Left forelimb (tissue), 1 donor: ENCODE data around the gene HMX2.
"Not testable (repeated sequence)": the region's sequence is repeated elsewhere in the genome, so short reads cannot be mapped to it uniquely, and the experiment has no call there.

ENCODE experiments used
- DNase-seq: peaks from one replicate; pipeline ENCODE4 v3.0.0-alpha.2; 2018; ENCODE audit warnings: low spot score

HMX2 gene

DNA sequence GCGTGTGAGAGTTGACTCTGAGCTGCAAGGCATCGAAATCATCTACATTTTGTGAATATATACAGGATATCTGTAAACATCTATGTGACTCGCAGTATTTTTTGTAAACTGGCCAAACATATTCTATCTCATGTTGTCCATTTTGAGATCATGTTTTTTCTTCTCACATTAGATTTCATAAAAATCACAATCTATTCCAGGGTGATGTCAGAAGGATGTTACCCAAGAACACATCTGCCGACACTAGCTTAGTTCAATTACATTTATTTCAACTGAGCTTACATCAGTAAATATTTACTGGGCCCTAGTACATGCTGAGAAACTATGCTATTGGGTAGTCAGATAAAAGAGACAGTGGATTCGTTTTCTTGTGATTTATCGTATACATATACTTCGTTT is 3.8 kb downstream of the HMX2 start:
- DNase-seq, result no peak

DNA sequence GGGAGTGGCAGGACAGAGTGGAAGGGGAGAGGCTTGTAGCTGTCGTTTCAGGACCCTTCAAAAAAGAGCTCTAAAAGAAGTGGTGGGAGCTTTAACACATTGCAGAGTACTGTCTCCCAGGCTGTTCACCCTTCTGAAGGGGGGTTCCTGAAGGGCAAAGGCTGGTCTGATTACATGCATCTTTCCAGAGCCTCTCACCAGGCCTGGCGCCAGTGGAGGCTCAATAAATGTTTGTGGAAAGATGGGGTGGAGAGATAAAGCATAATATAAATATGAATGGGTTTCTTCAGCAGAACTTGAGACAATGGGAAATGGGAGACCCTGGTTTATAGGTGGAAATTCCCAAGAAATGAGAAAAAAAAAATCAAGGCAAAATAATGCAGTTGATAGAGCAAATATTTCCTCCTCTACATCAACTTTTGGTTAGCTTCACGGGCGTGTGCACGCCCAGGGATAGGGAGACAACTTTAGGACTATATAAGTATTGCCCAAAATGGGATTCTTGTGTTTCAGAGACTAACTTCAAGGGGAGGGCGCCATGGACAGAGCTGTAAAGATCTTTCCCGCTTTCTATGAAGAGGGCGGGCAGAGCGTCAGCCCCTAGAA is 5.7 kb downstream of the HMX2 start:
- no peak for DNase-seq

DNA sequence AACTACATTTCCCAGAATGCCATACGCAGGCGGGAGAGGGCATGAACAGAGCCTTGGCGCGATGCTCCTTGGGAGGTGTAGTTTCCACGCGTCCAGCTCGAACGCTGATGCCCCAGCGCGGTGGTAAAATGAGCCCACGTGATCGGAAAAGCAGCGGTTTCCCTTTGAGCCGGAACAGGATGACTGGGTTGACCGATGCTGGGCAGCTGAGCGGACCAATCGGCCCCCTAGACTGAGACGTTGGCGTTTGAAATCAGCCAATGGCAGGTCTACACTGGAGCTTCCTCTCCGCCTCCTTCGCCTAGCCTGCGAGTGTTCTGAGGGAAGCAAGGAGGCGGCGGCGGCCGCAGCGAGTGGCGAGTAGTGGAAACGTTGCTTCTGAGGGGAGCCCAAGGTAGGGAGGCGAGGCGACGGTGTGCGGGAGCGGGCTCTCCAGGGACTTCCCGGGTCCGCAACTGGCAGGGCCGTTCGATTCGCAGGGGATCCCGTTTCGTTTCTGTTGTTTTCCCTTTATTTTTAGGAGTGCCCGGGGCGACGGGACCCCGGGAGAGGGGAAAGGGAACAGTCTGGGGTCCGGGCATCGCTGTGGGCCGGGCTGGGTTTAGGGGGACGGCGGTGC is 6.3 kb downstream of the HMX2 start, which contains the start of gene BUB3:
Gene BUB3, plus strand, starts transcription at position 311 of the 619 bp plus-strand sequence. CDS start 516 bp downstream, outside the sequence.
- DNase-seq, result peak; percentile 96

DNA sequence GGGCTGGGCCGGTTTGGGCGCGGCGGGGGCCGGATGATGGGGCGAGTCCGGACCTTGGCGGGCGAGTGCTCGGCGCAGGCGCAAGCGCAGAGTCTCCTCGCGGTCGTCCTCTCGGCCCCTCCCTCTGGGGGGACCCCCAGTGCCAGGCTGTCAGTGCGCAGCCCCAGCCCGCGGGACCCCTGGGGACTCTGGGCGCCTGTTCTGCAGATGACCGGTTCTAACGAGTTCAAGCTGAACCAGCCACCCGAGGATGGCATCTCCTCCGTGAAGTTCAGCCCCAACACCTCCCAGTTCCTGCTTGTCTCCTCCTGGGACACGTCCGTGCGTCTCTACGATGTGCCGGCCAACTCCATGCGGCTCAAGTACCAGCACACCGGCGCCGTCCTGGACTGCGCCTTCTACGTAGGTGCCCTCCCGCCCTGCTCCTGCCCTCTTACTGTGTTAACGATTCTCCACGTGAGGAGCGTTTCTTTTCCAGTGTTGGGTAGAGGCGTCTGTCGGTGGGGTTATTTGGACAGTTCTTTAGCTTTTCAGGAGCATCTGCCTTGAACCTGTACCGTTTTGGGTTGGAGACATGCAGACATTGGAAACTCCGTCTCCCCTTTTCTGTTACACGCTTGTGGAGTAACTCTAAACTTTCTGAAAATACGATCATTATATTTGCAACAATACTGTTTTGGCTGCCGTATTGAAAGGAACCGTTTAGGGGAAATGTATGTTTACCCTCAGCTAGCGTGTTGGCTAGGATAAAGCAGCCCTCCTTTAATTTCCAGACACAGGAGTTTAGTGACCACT is 7.0 kb downstream of the HMX2 start:
- peak; percentile 79 for DNase-seq

DNA sequence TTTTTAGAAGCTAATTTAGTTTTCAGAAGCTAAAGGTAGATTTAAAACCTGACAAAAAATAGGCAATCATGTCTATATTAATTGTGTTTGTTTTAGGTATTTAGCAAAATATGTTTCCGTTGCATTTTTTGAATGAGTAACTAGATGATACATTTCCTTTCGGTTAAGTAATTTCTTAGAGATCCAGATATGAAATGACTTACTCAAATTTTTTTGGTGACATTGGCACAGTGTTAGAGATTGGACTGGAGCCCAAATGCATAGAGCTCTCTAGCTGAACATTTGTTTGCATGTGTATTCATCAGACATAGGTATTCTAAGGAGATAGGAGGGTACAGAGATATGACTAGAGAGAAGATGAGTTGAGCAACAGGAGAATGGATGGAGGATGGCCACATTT is 8.1 kb downstream of the HMX2 start:
- DNase-seq, result no peak

DNA sequence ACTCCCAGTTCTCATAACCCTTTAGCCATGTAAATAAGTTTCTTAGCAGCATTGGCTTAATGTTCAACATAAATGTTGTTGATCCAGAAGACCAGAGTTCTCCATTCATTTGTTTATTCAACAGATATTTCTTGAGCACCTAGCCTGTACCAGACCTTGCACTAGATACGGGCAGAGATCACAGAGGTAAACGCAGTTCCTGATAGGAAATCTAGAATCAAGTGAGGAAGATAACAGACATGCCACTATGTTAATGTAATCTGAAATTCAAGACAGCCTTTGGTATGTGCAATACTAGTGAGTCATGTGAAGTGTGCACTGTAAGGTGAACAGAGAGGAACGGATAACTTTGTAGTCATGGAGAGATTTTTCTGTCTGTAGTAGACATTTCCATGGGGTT is 9.3 kb downstream of the HMX2 start:
- DNase-seq, result no peak

DNA sequence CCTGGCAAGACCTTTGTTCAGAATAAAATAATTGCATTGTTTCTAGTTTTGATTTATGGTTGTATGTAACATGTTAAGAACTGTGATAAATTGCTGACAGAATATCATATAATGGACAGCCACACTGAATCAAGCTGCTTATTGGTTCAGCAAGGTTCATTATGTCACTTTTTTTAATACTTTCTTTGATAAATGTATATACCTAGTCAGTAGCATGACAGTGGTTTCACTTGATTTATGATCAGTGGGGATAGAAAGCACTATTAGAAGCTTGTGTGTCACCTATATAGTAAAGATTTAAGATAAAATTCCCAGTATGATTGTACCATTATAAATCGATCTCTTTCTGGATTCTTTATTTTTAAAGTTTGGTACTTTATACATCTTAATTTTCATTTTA is 10.7 kb downstream of the HMX2 start:
- DNase-seq, result no peak

DNA sequence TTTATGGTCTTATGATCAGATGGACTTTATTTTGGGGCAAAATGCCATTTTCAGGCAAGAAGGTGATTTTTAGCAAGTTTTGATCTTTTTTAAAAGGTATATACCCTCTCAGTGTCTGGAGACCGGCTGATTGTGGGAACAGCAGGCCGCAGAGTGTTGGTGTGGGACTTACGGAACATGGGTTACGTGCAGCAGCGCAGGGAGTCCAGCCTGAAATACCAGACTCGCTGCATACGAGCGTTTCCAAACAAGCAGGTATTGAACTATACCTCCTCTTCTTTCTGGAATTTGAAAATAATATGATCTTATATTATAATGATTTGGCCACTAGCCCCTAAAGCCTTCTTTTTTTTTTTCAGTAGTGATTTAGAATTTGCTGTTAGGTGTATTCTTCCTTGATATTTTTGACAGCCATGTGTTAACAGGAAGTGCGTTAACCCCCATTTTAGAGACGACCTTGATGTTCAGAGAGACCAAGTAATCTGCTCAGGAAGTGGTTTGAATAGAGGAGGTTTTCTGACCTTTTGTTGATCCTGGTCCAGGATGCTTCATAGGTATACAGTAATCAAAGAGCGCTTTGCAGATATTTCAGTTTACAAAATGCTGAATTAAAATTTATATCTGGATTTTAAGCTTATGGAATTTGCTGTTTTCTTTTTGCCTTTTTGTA is 12.5 kb downstream of the HMX2 start:
- no peak for DNase-seq

DNA sequence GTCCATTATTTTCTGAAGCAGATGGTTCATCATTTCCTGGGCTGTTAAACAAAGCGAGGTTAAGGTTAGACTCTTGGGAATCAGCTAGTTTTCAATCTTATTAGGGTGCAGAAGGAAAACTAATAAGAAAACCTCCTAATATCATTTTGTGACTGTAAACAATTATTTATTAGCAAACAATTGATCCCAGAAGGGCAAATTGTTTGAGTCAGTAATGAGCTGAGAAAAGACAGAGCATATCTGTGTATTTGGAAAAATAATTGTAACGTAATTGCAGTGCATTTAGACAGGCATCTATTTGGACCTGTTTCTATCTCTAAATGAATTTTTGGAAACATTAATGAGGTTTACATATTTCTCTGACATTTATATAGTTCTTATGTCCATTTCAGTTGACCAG is 16.4 kb downstream of the HMX2 start:
- no peak for DNase-seq

DNA sequence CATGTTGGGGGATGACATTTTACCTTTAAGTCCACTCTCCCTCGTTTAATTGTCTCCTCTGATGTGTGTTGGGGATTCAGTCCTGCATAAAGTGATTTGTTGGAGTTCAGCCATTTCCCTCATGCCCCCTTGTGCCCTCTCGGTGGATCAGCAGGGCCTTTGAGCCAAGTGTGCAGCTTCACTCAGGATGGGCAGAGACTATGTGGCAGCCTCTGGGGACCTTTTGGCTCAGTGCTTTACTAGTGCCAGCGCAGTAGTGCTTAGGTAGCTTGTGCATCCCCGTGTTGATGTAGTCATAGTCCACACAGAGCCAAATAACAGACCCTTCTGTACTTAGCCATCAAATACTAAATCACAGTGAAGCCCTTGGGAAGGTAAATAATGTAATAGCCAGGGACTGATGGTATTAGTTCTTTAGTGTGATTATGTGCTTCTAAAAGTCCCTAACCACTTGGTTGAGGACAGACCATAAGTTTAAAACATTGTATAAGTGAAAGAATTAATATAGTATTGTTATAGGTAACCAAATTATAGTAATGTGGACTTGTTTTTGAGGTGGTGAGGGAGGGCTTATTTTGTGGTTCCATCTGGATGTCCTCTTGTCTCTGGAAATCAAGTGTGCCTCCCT is 17.6 kb downstream of the HMX2 start:
- no peak for DNase-seq

DNA sequence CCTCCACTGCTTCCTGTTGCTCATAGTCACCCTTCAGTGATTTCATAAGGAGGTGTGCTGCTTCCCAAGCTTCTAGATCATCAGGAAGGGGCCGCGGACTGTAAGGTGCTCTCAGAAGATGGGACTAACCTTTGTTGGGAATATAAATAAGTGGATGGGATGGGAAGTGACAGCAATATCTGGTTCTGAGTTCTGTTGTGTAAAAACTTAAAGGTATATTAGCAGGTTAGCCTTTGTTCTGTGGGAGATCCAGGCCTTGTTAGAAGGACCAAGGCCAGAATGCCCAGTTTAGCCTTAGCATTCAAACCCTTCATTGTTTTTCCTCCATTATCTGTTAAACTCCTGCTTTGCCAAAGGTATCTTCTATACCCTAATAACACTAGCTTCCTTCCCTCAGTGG is 18.7 kb downstream of the HMX2 start:
- DNase-seq, result no peak

DNA sequence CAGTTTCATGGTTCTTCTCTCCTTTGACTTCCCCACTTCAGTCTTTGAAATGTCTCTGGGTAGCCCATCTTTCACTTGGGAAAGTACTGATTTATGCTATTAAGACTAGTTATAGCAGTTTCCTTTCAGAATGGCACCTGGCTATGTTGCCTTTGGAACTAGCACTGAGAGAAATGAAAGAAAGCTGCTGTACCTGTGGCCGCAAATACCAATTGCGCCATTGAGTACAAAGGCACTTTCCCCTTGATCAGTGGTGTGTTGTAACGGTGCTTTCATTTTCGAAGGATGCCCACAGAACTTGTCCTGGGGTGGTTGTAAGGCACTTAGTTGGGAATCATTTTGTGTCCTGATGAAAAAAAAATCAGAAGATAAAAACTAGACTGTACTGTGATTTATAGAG is 23.0 kb downstream of the HMX2 start:
- DNase-seq, result no peak

DNA sequence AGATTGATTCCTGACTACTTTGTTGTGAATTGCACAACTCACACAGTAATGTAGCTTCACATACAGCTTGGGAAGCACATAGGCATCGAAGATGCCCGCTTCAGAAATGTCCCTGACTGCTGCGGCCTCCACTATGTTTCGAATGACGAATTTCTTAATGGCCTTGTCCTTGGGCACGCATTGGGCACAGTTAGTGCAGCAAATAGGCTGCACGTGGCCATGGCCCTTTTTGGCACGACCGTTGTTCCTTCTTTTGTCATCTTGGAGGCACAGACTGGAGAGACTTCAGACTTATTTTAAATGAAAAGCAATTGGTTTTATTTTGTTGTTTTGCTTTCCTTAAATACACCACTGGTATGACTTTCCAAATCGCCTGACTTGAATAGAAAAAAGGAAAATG is 23.7 kb downstream of the HMX2 start:
- DNase-seq, result not testable (repeated sequence)

DNA sequence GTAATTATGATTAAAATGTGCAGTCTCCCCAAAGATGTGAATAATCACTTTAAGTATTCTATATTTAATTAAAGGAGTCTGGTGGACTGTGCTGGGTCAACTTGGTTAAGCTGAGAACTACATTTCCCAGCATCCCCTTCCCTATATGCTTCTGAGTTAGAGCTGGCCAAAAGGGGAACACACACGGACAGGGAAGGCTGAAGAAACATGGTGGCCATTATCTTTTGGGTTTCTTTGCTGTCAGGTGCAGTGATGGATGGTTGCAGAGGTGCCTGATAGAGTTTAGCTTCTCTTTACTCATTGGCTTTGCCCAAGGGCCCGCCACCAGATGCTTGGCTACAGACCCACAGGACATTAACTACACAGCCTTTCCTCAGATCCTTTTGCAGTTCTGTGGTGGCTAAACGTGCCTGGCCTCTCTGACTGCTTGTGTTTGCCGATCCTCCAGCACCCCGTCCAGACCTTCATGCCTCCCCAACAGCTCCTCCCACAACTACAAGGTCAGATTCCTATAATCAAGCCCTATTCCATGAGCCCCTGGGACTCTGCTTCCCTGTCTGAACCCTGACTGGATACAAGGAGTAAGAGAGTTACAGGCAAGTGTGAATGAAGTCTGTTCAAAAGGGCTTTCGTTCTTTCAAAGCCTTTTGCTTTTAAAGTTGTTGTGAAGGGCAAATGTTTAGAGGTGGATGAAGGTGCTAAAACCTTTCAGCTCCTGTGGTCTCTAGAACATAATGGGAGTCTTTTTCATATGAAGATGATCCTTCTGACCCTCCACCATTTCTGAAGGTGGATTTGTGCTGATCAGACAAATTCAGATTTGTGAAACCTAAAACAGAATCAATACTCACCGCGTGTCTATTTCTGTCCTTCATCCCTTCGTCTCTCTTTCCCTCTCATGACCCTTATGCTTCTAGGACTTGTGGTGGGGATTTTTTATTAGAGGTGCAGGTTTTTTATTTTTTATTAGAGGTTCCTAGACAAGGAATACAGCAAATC is 27.8 kb downstream of the HMX2 start:
- DNase-seq, result no peak

DNA sequence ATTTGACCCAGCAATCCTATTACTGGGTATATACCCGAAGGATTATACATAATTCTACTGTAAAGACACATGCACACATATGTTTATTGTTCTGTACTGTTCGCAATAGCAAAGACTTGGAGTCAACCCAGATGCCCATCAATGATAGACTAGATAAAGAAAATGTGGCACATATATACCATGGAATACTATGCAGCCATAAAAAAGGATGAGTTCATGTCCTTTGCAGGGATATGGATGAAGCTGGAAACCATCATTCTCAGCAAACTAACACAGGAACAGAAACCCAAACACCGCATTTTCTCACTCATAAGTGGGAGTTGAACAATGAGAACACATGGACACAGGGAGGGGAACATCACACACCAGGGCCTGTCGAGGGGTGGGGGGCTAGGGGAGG is 30.5 kb downstream of the HMX2 start:
- not testable (repeated sequence) for DNase-seq

DNA sequence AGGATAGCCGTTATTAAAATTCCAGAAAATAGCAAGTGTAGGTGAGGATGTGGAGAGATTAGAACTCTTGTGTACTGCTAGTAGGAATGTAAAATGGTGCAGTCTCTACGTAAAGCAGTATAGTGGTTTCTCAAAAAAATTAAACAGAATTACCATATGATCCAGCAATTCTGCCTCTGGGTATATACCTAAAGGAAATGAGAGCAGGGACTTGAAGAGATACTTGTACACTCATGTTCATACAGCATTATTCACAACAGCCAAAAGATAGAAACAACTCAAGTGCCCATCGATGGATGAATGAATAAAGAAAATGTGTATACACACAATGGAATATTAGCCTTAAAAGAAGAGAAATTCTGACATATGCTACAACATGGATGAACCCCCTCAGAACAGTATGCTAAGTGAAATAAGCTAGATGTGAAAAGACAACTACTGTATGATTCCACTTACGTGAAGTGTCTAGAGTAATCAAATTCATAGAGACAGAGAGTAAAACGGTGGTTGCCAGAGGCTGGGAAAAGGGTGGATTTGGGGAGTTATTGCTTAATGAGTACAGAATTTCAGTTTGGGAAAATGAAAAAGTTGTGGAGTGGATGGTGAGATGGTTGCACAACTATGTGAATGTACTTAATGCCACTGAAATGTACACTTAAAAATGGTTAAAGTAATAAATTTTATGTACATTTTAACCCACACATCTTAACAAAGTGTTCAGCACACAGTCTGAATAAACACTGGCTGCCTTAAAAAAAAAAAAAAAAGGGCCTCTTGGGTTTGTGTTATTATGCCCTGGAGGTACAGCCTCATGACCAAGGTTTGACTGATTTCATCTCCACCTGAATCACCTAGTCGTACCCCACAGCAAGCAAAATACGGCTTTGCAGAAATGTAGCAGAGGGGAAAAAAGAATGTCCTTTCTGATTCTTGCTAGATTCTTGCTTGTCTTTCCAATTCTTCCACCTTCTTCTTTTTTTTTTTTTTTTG is 32.5 kb downstream of the HMX2 start:
- DNase-seq, result no peak

DNA sequence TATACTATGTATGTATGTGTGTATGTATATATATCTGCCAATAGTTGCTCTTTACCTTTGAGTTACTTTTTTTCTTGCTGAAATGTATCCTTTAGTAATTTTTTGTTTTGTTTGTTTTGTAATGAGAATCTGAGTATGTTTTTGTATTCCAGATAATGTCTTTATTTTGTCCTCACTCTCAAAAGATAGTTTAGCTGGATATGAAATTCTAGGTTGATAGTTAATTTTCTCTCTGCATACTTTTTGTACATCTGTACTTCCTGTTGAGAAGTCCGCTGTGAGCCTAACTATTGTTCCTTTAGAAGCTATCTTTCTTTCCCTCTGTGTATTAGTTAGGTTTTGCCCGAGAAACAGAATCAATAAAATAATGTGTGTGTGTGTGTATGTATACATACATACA is 35.8 kb downstream of the HMX2 start:
- DNase-seq, result no peak

DNA sequence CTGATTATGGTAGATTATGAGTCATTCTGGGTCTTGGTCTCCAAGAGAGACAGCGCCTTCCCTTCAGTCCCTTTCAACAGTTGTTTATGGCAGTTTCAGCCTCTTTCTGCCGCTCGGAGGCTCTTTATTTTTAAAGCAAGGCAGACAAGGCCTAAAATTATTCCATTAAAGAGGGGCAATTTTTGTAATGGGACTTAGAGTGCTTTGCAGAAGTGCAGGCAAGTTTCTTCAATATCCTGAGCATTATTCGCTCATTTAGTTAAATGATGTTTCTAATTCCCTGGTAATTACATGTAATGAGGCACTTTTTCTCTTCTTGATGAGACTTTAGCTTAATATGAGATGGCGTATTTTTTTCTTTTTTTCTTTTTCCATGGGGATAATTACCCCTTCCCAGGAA is 39.8 kb downstream of the HMX2 start:
- DNase-seq, result no peak

DNA sequence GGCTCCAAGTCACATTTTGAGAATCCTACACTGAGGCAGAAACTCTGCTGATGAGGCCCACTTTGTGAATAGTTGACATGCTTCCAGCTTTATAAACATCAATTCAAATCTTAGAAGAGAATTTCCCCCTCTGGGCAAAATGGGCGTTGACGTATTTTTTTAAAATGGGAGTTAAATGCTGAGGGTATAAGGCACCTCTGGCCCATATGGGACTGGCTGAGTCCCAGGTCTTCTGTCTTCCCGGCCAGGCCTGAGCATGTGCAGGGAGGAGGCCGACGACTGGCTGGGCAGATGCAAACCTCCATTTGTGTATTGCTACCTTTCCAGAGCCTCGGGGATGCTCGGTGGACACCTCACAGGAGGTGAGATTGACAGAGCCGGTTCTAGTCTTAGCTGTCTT is 44.0 kb downstream of the HMX2 start:
- DNase-seq, result no peak

DNA sequence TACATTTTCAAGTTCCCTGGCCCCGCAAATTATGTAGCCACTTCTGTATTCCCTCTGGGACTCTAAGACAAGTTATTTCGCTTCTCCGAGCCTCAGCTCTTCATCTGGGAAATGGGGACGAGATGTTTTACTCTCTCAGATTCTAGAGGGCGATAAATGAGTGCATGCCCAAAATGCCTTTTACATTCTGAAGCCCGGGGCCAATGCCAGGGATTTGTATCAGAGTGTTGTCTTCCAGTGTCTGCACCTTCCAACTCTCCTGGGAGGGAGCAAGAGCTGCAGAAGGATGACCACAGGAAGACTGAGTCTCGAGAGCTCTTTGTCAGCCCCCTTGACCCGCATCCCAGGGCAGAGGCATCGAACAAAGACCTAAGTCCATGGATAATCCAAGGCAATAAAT is 46.1 kb downstream of the HMX2 start:
- DNase-seq, result no peak
